Gastrocnemius medialis (tissue), 4 donors: Measurements from ENCODE around the gene NOL12.

Experiments used
- CTCF ChIP-seq, 5 experiments: fragments of 450-650 bp in 3 of 5; fragments of 200-600 bp in 2 of 5; sonication (generic) in 2 of 5; IDR thresholded peaks in 4 of 5; conservative IDR thresholded peaks in 1 of 5; 1 replicate in 4 of 5; 2 replicates in 1 of 5; pipeline ENCODE4 v1.5.1; 2016 to 2019; ENCODE audit warnings: antibody characterized with exemption in 5 of 5, mild to moderate bottlenecking in 3 of 5, moderate library complexity in 3 of 5
- POLR2A ChIP-seq, 2 donors: fragments of 450-650 bp; IDR thresholded peaks; one replicate each; pipeline ENCODE4 v1.6.1; 2017; ENCODE audit warnings: antibody characterized with exemption in 2 of 2, mild to moderate bottlenecking in 2 of 2, moderate library complexity in 2 of 2

- TF ChIP-seq POLR2A (IDR thresholded peaks at IDR 0.05) (no peak), CTCF (IDR thresholded peaks at IDR 0.05 in 4 of 5, conservative IDR thresholded peaks at IDR 0.05 in 1 of 5) (no peak)
Measured at GRCh38 chr22:37692627-37693285, 6.6 kb downstream of the NOL12 start.
